ENCODE measurements around the gene LRRC34.
A peak's percentile ranks its signal among the peaks of the same experiment; 100 is the strongest.

The LRRC34 gene, protein sequence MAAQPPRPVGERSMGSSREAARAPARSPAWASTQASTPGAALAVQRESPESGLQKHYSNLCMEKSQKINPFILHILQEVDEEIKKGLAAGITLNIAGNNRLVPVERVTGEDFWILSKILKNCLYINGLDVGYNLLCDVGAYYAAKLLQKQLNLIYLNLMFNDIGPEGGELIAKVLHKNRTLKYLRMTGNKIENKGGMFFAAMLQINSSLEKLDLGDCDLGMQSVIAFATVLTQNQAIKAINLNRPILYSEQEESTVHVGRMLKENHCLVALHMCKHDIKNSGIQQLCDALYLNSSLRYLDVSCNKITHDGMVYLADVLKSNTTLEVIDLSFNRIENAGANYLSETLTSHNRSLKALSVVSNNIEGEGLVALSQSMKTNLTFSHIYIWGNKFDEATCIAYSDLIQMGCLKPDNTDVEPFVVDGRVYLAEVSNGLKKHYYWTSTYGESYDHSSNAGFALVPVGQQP
- 0.34 to 3.4 (median 1.6) reads per million in 17 experiments for total RNA-seq

DNA sequence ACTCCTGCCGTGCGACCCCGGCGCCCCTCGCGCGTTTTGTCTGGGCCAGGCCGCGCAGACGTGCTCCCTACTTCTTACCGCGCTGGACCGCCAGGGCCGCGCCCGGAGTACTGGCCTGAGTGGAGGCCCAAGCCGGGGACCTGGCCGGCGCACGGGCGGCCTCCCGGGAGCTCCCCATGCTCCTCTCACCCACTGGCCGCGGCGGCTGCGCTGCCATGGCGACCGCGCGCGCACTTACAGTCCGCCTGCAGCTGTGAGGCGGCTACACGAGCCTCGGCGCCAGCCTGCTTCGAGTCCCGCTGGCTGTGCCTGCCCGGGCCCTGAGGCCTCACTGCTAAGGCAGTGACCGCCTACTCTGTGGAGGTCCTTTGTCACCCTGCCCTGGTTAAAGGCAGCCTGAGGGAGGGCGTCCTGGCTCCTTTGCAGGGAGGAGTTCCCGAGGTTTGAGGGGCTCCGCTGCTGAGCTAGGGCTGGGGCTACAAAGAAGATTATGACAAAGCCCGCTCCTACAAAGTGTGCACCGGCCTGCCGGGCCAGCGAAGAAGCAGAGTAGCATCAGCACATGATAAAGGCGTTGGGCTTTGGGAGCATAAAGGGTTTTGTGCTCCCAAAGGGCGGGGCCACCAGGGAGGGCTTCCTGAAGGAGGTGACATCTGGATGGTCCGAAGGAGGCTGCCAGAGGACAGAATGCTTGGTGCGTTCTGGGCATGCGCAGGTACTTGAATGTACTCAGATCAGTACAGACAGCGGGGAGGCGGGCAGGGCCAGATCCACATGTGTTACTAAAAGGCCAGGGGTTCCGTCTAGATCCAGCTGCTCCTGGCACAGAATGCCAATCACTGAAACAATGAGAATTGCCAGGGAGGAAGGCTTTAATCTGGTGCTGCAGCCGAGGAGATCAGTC, at the start of gene LRRC34, which contains the start of gene LRRIQ4:
Gene LRRC34 (minus strand): TSS at position 573 of the 904 bp plus-strand sequence. CDS start 356 bp downstream, at position 217.
Gene LRRIQ4 (plus strand): TSS at position 539 of the 904 bp plus-strand sequence. CDS start 9,052 bp downstream, outside the sequence.
- DNase-seq = peak; percentile 63 to 82 (median 74)

- no peak for DNase-seq
Measured at GRCh38 chr3:169861871-169862270, 49.2 kb upstream of the LRRC34 start.

GRCh38 chr3:169857811-169858210, 45.1 kb upstream of the LRRC34 start:
- no peak for DNase-seq

GRCh38 chr3:169855514-169855913, 42.8 kb upstream of the LRRC34 start:
- DNase-seq = no peak

DNA sequence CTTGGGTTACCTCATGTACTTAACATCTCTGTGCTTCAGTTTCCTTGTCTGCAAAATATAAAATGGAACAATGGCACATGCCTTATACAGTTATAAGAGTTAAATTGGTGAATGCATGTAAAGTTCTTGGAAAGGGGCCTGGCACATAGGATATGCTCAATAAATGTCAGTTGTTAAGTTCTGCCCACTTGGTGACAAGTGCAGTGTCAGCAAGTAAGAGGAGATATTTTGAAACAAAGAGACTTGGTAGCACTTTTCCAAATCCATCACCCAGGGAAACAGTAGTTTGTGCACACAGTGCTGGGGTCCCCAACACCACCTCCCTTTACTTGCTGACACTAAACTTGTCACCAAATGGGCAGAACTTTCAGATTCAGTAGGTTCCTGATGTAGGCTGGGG, 37.9 kb upstream of the LRRC34 start:
- no peak for DNase-seq

DNA sequence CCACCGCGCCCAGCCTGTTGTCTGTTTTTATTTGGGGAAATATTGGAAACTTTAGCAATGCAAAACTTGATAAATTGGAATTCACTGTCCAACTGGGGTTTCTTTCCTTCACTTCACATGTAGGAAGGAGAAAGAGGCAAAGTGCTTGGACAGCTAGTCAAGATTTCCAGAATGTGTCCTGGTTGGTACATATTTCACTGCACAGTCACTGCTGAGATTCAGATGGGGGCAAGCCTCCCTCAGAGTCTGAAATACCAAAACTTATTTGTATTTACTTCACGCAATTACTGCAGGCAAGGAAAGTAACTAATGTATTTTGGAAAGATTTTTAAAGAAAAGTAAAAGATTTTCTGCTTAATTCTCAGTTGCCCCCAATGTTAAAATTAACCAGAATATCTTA, 36.0 kb upstream of the LRRC34 start:
- DNase-seq = no peak

DNA sequence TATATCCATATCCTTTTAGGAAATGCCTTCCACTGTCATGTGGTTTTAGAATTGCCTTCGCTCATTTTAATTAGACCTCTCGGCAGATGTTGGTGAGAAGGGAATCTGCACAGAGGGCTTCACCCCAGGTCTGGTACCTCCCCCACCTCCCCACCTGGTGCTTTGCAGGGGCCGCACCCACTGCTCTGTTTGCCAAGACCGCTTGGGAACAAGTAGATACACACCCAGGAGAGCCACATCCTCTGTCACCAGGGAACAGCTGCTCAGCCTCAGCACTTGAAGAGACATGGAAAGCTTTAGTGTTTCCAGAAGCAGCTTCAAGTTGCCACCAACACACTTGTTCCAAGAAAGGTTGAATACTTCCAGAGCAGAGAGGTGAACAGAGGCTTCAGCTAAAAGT, 35.2 kb upstream of the LRRC34 start:
- DNase-seq = no peak

DNA sequence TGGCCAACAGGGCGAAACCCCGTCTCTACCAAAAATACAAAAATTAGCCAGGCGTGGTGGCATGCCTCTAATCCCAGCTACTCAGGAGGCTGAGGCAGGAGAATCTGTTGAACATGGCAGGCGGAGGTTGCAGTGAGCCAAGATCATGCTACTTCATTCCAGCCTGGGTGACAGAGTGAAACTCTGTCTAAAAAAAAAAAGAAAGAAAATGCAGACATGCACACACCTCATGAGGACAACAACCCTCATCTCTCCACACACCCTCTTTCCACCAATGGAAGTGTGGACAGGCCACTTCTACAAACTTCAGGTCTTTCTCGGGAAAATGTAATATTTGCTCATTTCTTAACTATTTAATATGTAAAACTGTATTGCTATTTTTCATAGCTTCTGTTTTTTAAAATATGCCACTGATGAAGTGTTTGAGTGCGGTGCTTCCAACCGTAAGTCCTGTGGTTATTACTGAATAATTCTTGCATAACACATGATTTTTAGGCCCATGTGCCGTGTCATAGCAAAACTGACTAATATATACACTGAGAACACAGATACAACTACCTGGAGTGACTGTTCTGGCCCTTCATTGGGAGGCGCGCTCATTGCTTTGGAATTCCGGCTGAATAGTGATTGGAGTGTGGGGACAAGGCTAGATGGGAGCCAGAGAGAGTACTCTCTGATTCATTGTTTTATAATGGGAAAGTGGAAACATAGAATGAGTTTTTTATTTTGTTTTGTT, 33.9 kb upstream of the LRRC34 start:
- DNase-seq = no peak

DNA sequence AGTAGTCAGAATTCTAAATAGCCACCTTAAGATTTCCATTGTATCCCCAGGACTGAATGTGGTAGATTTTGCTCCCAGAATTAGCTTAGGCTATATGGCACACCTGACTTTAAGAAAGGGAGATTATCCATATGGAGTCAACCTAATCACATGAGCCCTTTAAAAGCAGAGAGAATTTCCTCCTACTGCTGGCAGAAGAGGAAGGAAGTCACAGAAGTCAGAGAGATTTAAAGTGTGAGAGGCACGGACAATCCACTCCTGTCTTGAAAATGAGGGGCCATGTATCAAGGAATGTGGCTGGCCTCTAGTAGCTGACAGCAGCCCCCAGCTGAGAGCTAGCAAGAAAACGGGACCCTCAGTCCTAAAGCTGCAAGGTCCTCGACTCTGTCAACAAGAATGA, 30.3 kb upstream of the LRRC34 start:
- DNase-seq = peak in 3 of 4 experiments; percentile 20 to 51 (median 43)

DNA sequence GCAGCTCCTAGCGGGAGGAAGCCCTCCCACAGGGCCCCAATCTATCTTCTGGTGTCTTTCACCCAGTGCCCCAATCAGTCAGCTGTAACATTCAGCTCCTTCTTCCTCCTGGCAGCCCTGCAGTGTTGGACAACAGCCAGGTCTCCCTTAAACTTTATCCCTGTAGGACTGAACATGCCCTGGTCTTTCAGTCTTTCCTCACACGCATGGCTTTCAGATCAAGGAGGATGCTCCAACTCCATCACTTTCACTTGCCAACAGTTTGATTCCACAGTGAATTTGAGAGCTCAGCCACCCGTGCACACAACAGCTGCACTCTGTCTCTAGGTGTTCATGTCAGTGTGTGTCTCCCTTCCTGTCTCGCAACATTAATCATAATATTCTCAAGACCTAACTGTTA, 28.5 kb upstream of the LRRC34 start:
- DNase-seq = no peak

DNA sequence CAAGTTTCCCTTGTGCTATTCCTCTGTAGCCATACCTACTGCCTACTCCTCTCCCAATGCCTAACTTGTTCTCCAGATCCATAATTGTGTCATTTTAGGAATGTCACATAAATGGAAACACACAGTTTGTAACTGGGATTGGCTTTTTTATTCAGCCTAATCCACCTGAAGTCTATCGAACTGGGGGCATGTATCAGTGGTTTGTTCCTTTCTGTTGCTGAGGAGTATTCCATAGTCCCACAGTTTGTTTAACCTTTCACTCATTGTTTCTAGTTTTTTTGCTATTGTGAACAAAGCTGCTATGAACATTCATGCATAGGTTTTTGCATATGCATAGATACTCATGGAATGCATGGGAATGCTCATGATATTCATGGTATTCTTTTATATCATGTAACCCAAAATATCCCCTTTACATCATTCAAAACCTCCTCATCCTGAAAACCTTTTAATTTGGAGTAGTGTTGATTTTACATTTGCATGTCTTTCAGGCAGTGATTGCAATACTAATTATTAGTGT, 25.9 kb upstream of the LRRC34 start:
- DNase-seq = no peak

- DNase-seq = no peak
Measured at GRCh38 chr3:169836942-169837275, 24.2 kb upstream of the LRRC34 start.

DNA sequence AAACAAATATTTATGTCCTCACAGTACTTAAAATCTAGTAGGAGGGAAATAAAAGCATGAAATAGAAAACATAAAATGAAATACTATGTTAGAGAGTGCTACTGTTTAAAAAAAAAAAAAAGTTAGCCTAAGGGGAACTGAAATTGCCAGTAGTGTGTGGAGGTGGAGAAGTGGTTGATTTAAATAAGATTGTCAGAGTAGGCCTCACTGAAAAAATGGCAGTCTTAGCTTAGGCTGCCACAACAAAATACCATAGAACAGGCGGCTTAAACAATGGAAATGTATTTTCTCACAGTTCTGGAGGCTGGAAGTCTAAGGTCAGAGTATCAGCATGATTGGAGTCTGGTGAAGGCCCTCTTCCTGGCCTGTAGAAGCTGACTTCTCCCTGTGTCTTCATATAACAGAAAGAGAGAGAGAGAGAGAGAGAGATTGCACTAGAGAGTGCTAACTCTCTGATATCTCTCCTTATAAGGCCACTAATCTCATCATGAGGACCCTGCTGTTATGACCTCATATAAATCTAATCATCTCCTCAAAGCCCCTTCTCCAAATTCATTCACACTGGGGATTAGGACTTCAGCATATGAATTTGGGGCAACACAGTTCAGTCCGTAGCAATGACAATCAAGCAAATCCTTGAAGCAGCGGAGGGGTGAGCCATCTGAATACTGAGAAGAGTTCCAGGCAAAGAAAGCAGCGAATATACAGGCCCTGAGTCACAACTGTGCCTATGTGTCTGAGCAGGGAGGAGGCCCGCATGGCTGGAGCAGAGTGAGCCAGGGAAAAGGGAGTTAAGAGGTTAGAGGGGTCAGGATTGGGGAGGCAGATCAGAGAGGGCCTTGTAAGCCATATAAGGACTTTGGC, 23.6 kb upstream of the LRRC34 start:
- peak in 3 of 4 experiments; percentile 17 to 54 (median 32) for DNase-seq

GRCh38 chr3:169835533-169835932, 22.8 kb upstream of the LRRC34 start:
- DNase-seq = no peak

DNA sequence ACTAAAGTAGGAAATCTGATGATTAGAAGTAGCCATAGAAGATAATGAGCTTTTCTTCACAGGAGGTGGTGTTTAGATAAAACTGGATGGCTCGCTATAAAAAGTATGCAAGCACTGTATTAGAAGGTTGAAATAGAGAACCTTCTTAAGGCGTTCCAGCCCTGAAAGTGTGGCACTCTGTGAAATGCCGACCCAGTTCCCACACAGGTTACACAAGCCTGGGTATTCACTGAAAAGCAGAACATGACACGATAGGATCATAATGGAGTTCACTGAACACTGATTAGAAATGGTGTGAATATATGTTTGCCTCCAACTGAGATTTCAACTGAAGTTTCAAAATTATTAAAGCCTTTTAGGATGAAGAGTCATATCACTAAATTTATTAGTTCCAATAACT, 15.0 kb upstream of the LRRC34 start:
- peak in 3 of 4 experiments; percentile 30 to 42 (median 41) for DNase-seq

DNA sequence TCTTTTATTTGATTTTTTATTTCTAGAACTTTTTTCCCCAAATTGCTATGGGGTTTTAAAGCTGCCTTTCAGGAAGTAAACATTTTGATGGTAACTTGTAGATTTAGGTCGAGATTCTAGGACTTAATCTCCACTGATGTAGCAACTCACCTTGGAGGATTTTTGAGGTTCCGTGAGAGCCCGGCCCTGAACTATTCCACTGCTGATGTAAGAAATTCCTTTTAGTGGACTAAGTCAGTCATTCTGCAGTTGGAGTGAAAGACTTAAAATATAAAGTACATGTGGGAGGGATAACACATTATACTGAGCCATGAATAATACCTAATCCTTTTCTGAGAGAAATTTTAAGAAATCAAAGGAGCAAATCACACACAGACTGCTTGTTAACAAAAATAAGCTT, 12.6 kb upstream of the LRRC34 start:
- no peak for DNase-seq

DNA sequence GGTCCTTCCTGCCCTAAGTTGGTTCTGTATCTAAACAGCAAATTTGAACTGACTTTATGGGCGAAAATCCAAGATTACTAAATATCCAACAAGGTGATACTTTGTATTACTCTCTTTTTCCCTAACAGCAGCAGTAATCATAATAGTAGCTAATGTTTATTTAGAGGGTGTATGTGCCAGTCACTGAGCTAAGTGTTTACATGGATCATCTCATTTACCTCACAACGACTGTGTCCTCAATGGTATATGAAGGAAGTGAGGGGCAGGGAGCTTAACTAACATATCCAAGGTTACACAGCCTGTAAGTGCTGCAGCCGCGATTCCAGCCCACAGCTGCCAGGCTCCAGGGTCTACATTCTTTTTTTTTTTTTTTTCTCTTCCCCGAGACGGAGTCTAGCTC, 10.3 kb upstream of the LRRC34 start:
- no peak for DNase-seq

DNA sequence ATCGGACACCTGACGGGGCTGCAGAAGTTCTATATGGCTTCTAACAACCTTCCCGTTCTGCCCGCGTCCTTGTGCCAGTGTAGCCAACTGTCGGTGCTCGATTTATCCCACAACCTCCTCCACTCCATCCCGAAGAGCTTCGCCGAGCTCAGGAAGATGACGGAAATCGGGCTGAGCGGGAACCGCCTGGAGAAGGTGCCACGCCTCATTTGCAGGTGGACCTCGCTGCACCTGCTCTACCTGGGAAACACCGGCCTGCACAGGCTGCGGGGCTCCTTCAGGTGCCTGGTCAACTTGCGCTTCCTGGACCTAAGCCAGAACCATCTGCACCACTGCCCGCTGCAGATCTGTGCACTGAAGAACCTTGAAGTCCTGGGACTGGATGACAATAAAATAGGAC, 9.8 kb upstream of the LRRC34 start:
- no peak for DNase-seq

DNA sequence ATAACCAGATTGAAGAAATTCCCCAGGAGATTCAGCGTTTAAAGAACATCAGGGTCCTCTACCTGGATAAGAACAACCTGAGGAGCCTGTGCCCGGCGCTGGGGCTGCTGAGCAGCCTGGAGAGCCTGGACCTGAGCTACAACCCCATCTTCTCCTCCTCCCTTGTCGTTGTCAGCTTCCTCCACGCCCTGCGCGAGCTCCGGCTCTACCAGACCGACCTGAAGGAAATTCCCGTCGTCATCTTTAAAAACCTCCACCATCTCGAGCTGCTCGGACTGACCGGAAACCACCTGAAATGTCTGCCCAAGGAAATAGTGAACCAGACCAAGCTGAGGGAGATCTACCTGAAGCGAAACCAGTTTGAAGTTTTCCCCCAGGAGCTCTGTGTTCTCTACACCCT, 9.4 kb upstream of the LRRC34 start:
- no peak for DNase-seq

DNA sequence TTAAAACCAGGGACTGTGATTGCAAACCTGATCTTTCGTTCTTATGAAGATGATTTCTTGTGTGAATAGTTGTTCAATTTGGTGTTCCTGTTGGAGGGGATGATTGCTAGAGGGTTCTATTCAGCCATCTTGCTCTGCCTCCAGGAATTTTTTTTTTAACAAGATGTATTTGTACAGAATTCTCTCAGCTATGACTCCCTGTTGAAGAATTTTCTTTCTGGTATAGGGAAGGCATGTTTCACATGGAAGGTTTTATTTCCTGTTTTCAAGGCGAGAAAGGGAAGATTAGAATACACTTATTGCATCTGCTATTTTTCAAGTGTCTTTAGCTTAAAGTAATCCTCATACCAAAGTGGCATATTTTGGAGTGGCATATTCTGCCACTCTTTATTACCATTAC, 5.6 kb upstream of the LRRC34 start:
- peak in 1 of 4 experiments; percentile 27 for DNase-seq

DNA sequence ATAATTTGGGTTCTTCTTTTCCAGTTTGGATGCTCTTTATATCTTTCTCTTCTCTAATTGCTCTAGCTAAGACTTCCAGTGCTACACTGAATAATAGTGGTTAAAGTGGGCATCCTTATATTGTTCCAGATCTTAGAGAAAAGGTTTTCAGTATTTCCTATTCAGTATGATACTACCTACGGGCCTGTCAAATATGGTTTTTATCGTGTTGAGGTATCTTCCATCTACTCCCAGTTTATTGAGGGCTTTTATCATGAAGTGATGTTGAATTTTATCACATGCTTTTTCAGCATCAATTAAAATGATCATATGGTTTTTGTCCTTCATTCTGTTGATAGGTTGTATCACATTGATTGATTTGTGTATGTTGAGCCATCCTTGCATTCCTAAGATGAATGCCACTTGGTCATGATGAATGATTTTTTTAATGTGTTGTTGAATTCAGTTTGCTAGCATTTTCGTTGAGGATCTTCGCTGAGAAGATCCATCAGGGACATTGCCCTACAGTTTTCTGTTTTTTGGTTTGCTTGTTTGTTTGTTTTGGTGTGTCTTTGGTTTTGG, 3.0 kb upstream of the LRRC34 start:
- no peak for DNase-seq
